SK-N-DZ (cell line): ENCODE results near the gene C5orf58.

Experiments
- DNase-seq: peaks from one replicate; pipeline ENCODE4 v3.0.0-alpha.2; 2015; ENCODE audit warnings: low spot score

Gene C5orf58

DNA sequence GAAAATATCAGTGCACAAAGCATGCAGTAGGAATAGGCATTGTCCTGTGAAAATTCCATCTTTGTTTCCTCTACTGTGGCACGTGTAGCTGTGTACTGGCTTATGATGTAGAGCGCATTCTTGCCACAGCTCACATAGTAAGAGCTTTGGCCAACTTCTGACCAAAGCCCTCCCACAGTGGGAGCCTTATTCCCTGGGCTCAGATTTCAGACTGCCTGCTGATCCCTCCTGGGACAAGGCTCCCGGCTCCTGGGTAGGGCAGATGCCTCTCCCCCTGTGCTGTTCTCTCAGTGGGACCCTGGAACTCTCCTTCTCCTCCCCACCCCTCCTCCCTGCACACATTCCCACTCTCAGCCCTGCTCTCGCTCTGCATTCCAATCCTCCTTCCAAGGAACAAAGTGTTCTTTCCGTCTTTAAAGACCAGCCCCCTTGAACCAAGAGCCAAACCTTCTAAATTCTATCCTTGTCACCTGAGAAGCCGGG, 47.3 kb downstream of the C5orf58 start:
- DNase-seq = no peak

DNA sequence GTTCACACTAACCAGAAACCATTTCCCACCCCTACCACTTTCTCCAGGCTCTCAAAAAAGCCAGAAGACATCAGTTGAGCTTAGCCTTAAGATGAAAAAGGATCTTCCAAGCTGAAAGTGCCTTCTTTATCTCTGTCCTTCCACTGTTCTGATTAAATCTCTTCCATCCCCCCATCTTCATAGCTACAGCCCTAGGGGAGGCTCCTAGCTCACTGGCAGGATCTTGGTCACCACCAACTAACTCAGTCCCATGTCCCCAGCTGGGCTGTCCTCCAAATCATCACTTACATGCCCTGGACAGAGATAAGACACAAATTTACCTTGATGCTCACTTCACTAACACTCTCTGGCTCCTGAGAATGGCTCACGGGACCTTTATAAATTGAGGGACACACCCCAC, 50.5 kb downstream of the C5orf58 start:
- no peak for DNase-seq

DNA sequence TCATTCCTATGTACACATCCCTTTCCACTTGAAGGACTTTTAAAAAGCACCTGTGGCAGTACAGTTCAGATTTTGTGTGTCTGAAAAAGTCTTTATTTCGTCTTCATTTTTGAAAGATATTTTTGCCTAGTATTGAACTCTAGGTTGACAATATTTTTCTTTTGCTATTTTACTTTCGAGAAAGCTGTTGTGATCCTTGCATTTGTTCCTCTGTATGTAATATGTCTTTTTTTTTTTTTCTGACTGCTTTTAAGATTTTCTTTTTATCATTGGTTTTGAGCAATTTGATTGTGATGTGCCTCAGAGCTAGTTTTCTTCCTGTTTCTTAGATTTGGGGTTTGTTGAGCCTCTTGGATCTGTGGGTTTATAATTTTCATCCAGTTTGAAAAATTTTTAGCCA, 51.4 kb downstream of the C5orf58 start:
- no peak for DNase-seq

- DNase-seq = no peak
Observed at GRCh38 chr5:170285181-170285580, 52.4 kb downstream of the C5orf58 start.

DNA sequence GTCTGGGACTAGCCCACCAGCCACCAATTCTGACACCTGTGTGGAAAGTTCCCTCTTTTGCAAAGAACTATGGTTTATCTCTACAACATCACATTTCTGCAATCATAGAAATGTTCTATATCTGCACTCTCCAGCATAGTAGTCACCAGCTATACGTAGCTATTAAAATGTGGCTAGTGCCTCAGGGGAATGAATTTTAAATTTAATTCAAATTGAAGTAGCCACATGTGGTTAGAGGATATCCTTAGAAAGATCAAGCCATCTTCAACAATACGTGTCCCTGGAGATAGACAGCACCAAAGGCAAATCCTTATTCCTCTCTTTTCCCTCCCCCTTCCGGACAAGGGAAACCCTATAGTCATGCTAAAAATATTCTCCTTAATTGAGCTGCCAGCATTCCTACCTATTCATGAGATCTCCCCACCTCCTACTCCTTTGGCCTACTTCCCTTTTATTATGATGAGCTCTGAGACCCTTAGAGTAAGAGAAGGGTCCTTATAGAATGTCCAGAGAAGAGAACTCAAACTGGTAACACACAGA, 53.7 kb downstream of the C5orf58 start:
- no peak for DNase-seq

- no peak for DNase-seq
Observed at GRCh38 chr5:170287532-170287931, 54.7 kb downstream of the C5orf58 start.

GRCh38 chr5:170288151-170288550, 55.4 kb downstream of the C5orf58 start:
- no peak for DNase-seq

GRCh38 chr5:170288551-170288950, 55.8 kb downstream of the C5orf58 start:
- no peak for DNase-seq

GRCh38 chr5:170289121-170289520, 56.3 kb downstream of the C5orf58 start:
- no peak for DNase-seq

DNA sequence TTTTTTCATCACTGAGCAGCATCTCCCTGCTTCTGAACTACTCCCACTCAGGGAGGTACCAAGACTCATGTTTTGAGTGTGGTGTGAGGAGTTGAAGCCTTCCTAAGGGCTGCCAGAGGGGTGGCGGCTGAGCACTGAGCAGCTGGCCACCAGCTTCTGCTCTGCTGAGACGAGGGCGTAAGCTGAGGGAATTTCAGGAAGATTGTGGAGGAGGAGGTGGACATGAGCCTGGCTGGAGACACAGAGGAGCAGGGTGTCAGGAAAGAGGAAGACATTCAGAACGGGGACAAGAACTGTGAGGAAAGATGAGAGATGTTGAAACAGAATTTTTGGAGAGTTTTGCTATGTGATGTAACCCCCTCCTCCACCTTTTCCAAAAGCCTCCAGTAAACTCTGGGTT, 57.0 kb downstream of the C5orf58 start:
- DNase-seq = no peak

DNA sequence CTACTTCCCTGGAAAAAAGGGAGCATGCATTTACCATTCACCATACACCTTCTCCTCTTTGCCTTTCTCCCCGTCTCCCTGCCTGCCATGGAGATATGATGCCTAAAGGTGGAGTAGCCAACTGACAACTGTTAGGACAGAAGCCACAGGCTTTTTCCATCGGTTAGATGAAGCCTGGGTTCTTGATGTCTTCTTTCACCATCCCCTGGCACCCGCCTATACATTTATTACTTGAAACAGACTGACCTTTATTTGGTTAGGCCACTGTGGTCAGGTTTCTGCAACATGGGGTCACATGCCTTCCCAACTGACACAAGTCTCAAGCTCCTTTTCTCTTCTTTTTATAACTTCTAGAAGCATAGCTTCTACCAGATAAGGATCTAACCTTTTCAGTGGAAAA, 57.7 kb downstream of the C5orf58 start:
- no peak for DNase-seq

GRCh38 chr5:170292179-170293104, 59.7 kb downstream of the C5orf58 start:
- DNase-seq = no peak

DNA sequence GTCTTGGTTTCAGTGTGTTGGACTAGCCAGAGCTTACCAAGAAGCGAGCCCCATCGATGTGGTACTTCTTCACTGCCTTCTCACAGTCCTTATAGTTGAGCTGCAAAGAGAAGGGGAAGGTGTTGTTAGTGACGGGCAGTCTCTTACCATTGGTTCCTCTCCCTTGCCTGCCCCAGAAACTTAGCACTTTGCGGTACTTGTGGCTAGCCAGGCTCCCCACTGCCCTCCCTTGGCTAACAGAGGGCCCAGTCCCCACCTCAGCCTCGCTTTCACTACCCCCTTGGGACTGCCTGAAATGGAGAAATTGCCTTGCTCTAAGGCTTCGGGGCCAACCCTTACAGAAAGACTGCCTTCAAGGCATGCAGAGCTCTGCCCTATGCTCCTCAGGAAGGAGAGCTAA, 60.5 kb downstream of the C5orf58 start:
- DNase-seq = no peak

DNA sequence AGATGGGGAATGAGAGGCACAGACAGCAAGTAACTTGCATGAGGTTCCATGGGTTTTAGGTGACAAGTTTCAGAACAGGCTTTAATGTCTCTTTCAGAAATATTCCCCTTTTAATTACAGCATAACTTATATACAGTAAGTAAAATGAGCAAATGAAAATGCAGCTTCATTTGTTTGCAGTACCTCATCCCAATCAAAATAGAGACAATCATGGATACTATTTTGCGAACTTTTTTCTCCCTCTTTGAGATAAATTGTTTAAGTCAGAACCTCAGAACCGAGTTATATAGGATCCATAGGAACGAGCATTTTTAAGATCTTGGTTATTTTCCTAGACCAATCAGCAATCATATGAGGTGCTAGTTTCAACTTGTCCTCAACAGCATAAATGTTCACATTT, 61.3 kb downstream of the C5orf58 start:
- no peak for DNase-seq

- DNase-seq = no peak
Observed at GRCh38 chr5:170294556-170294955, 61.8 kb downstream of the C5orf58 start.
